Measurements from ENCODE around the gene KDM2B.
"Not testable (repeated sequence)": the region's sequence is repeated elsewhere in the genome, so short reads cannot be mapped to it uniquely, and the experiment has no call there.

KDM2B gene

DNA sequence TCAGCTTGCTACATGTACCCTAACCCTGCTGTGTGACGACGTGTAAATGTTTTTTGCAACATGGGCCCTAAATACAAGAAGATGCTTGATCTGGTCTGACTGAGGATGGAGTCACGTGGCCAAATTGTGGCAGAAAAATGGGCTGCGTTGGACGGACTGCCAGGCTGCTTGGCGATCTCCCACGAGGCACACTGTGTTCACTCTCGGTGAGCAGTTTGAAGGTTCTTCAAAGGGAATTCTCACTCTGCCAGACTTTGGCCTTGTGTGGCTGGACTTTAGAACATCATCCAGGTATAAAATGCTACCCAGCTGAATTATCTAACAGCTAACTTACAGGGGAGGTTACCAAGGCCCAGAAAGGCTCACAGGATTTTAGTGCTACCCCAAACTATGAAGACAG, 85.1 kb downstream of the KDM2B start:
- FAIRE-seq: no peak

DNA sequence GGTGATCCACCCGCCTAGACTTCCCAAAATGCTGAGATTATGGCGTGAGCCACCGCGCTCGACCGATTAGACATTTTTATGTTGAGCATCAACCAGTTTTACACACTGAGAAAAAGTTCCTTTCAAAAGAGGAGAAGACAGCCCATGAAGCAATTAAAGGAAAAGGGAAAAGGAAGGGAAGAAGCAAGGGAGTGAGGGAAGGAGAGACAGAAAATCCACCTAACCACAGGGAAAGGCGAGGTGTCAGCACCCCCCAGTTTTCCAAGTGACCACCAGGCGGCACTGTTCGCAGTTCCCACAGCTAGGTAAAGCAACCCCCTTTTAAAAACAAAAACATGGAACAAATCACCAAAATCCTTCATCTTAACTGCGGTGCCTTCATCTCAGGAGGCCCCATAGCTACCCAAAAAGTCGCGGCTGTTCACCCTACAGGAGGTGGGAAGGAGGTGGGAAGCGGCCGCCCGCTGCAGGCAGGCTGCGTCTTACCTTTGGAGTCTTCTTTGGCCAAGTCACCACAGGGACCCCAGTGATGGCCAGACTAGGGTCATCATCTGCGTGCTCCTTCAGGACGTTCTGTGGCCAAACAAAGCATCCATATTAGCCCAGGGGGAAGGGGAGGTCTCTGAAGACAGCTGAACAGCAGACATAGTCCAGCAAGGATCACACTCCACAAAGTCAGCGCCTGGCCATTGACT, 86.6 kb downstream of the KDM2B start:
- no peak for FAIRE-seq

DNA sequence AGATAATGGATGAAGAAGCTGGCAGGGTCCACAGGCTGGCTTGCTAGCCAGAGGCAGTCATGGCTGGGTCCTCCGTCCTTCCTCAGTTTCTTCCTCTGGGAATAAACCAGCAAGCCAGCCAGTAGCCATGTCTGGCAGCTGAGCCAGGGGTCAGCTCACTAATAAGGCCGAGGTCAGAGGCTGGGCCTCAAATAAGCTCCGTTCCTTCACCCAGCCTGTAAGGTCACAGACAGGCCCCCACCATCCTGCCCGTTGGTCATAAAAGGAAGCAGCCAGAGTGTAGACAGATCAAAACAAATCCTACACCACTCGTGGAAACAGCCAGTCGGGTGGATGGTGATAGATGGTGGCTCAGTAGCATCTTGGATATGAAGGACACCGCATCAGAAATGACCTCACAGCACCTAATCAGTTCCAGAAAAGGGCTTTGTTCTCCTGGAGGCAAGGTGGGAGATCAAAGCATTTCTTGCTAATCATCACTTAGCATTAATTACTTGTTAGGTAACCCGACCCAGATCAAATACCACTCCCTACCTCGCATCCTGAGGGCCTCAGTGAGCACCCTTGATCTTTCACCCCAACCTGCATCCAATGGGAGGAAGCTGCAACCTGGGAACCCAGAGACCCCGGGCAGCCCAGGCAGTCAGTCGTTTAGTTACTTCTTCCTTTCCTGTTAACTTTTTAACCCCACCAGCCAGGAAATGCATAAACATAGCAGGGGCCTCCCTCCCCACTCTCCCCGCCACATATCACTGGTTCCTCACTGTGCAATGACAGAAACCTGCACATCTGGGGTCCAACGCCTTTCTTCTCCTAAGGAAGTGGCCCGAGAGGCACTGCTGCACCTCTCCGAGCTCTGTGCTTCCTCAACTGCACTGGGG, 90.2 kb downstream of the KDM2B start:
- FAIRE-seq: no peak

DNA sequence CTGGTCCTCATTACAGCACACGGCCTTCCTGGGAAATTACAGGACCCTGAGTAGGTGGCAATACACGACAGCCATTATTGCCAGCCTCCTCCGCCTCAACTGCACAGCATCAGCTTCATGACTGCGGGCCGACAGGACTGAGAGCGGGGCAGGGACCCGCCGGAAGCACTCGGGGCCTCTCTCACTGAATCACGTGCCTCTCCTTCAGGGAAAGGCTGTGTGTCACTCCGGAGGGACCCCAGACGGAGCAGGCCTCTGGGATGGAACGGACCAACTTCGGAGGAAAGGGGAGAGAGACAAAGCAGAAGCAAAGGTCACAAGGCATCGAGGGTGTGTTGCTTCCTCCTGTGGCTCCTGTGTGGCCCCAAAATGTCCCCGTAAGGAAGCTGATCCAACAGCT, 90.9 kb downstream of the KDM2B start:
- FAIRE-seq: no peak

DNA sequence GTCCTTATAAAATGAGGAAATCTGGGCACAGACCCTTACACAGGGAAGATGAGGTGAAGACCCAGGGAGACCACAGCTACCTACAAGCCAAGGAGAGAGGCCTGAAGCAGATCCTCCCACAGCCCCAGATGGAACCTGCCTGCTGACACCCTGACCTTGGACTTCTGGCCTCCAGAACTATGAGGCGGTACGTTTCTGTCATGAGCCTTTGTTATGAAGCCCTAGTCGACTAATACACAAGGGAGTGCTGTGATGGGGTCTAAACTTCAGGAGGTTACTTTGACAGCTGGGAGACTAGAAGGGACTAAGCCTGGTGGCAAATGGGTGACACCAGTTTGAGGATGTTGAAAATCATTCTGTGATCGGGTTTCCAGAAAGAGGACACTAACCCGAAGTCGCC, 95.9 kb downstream of the KDM2B start:
- no peak for FAIRE-seq

DNA sequence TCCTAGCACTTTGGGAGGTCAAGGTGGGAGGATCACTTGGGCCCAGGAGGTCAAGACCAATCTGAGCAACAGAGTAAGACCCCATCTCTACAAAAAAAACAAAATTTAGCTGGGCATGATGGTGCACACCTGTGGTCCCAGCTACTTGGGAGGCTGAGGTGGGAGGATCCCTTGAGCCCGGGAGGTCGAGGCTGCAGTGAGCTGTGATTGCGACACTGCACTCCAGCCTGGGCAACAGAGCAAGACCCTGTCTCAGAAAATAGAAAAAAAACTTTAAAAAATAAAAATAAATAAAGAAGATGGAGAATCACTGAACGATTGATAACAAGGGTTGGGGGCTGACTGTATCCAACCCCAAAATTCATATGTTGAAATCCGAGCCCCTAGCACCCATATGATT, 96.3 kb downstream of the KDM2B start:
- FAIRE-seq: not testable (repeated sequence)

DNA sequence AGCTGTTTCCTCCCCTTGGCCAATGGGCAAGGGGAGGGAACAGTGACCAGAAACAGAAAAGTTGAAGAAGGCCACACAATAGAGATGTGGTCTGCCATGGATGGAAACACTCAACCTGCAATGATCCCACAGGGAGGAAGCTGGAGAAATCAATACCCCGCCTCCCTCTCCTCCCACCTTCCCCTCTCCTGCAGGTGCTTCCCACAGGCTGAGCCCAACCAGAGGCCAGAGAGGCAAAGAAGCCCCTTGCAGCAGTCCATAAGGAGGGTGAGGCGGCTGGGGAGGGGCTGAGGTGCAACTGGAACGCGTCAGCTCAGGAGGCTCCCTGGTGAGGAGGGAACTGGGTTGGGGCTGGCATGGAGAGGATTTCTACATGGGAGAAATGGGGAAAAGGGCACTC, 96.9 kb downstream of the KDM2B start:
- no peak for FAIRE-seq

DNA sequence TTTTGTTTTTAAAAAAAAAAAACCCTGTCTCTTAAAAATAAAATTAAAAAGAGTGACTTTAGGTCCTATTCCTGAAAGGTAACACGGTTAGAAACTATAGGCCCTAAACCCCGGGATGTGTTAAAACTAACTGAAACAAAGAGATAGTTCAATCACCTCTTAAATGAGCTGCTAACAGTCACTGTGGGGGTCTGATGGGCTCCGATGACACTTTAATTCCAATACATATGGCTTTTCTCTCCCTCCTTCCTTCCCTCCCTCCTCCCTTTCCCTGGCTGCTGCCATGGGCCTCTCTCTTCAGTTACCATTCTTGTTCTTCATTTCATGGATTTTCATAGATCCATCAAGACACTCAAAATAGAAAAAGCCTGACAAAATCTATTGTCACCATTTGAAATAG, 104.3 kb downstream of the KDM2B start:
- no peak for FAIRE-seq

DNA sequence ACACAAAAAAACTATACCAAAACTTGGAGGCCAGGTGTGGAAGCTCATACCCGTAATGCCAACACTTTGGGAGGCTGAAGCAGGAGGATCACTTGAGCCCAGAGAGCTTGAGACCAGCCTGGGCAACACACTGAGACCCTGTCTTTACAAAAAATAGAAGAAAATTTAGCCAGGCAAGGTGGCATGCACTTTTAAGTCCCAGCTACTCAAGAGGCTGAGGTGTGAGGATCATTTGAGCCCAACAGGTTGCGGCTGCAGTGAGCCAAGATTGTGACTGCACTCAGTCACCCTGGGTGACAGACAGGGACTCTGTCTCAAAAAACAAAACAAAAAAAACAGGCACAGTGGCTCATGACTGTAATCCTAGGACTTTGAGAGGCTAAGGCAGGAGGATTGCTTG, 105.5 kb downstream of the KDM2B start:
- no peak for FAIRE-seq

DNA sequence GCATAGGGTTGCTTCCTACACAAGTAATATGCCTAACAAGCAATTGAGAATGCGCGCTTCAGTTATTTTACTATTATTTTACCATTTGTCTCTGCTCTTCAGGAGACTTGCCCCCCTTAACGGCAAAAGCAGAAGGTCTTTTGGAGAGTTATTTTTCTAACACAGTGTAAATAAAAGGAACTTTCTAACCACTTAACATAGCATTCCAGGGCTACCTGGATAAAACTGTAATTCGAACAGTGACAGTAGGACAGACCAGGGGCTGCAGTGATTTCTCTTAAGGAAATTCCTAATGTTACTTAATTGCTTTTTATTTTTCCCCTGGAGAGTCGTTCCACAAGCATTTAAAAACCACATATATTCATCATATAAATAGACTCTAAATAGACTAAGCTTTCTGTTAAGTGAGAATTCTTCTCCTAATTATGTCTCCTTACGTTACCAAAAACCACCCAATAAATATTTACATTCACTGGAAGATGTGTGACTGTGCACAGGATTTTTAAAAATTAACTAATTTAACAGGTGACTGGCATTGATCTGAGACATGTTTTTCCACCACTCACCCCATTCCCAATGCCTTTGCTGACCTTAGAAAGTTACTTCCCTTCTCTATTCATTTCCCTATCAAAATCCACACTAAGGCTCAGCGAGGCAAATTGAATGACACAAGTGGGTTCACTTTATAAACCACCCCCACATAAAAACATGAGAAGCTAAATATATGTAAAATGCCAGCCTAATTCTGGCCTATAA, 108.5 kb downstream of the KDM2B start:
- FAIRE-seq: no peak

DNA sequence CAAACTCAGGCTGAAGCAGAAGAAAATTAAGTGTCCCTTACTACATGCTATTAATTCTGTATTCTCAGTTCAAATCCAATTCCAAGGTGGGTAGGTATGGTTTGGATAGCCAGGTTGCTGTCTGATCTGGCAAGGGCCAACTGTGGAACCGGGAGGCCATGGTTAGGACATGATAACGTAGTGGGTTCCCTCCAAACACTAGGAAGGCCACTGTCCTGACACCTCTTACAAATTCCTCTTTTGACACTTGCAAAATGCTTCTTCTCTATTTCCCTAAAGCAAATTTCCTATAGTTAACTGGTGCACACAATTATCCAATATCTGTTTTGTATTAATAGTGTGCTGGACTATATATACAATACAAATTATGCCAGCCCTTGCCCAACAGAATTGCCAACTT, 110.1 kb downstream of the KDM2B start:
- no peak for FAIRE-seq

DNA sequence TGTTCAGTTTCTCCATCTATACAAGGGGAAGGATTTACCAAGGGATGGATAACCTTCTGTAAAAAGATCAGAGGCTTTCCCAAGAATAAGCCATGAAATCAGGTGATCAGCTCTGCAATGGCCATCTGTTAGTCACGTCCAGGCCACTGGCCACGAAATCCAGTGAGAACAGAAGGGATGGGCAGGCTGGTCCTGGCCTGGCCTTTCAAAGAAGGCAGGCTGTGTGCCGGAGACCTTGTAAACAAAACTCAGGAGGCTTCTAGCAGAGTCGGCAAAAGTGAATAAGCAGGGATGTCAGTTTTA, 112.4 kb downstream of the KDM2B start:
- no peak for FAIRE-seq

DNA sequence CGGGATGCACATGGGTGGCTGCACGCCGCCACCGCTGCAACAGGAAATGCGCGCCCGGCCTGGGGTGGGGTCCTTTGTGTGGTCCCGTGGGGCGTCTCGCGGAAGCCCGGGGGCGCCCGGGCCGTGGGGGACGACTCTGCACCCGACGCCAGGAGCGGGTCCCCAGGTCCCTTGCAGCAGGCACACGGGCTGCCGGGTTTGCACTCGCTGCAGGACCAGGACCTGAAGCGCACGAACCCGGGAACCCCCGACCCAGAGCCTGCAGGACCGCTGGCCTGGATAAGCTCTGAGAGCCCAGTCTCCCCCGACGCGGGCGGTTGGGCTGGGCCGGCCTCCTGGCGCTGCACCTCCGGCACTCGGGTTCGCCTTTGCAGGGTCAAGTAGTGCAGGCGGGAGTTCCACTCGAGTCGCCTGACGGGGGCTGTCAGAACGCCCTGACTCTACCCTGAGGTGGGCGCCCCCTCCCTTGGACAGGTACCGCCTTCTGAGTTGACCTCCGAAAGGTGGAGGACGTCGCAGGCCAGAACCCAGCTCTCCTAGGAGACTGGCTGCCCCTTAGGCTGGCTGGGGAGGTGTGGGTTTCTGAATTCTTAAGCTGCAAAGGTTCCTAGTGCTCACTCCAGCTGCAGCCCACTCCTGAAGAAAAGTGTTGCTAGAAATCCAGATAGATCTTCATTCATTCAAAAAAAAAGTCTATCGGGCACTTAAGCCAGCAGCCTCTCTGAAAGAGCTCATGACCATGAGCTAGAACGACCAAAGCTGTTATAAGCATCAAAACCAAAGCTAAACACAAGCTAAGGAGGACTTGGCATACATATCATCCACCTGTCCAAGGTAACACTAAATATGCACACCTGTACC, 113.0 kb downstream of the KDM2B start:
- FAIRE-seq: no peak

DNA sequence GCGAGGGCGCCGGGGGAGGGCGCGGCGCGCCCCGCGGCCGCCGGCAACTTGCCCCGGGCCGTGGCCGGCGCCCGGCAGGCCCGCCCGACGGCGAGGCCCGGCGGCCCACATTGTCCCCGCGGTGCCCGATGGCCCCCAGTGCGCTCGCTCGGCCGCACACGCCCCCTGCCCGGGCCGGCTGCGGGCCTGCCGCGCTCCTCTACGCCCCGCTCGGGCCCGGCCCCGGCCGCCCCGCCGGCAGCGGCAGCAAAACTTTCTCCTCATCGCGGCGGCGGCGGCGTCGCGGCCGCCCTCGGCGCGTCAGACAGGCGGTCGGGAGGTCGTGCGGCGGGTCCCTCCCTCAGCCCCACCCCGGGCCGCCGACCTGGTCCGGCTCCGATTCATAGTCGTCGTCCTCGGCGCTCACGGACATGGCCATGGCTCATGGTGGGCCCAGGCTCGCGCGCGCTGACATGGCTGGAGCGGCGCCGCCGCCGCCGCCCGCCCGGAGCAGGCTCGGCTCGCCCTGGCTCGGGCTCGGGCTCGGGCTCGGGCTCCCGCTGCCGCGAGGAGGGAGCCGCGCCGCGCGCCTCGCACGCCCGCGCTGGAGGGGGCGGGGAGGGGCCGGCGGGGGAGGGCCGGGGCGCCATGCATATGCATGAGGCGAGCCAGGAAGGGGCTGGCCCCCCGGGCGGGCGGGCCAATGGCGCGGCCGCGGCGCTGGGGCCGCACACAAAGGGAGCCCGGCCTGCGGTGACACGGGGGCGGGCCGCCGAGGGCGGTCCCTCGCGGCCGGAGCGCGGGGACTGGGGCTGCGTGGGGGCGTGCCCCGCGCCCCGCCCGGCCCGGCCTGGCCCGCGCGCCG, 113.8 kb downstream of the KDM2B start:
- no peak for FAIRE-seq

DNA sequence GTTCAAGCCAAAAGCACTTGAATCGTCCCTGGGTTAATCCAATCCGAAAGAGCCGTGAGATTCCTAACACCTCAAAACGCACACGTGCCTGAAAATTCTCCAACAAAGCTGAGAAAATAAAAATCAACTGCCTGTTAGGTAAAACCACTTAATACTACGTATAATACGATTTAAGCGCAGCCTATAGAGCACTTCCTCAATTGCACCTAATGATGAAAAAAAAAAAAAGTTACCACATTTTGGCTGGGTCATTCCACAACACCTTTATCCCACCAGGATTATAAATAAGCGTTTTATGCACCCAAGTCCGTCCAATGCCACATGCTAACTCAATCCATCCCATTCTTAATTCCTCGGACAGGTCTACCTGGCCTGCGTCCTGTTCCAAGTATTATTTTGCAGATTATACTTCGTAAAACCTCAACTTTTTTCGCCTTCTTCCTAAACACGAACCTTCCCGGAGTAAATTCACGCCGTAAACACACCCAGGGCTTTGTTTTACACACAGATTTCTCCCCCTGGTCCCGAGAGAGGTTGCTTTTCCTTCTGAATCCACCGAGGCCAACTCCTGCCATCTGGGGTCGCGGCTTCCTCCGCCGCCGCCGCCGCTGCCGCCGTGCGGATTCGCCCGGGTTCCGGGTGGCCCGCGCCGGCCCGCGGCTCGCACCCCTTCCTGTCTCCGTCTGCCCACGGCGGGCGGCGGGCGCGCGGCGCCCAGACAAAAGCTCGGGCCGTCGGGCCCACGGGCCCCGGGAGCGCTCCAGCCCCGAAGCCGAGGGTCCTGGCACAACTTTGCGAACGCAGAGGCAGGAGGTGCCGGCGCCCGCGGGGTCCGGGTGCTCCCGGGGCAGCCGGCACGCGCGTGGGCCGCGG, 114.7 kb downstream of the KDM2B start:
- no peak for FAIRE-seq

DNA sequence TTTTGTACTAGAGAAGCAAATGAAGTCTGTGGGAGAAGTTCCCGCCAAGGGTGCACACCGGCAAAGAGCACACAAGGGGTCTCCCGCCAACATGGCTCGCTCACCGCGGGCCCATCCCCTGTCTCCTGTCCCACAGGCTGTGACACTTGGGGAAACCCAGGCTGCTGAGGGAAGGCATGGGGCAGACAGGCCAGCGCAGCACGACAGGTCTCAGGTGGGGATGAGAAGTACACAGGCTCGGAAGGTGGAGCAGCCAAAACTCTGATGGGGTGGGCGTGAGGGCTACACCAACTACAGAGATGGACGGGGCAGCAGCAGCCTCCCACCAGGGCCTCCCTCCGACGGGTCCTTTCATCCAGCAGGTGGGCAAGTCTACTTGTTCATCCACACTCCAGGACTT, 116.5 kb downstream of the KDM2B start:
- FAIRE-seq: no peak

DNA sequence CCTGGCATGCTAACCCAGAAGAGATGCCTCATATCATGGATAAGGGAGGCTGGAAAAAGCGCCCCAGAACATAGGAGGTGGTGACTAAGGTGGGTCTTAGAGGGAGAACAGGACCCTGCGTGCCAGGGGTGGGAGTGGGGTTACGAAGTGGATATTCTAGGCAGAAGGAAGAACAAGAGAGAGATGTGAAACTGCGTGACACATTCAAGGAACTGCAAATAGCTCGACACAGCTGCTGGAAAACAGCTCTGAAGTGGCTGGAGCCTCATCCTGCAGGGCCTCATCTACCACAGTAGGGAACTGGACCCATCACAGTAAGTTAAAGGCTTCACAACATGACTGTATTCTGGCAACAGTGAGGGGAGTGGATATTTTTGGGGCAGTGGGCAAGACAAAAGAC, 119.8 kb downstream of the KDM2B start:
- FAIRE-seq: no peak

DNA sequence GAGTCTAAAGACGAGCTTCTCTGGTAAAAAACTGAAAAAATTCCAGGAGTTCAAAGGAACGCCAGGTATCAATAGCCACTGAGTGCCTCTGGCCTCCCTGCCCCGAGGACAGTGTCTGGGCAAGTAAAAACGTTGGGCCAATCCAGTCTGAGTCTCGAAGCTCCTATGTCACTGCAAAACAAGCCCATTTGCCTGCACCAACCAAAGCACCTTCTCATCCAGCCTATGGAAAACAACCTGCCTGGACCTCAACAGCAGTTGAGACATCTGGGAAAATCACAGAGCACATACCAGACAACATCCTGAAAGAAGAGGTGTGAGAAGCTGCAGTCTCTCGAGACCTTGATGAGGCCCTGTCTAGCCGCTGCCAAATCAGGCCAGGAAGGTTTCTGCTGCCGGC, 124.3 kb downstream of the KDM2B start:
- no peak for FAIRE-seq

DNA sequence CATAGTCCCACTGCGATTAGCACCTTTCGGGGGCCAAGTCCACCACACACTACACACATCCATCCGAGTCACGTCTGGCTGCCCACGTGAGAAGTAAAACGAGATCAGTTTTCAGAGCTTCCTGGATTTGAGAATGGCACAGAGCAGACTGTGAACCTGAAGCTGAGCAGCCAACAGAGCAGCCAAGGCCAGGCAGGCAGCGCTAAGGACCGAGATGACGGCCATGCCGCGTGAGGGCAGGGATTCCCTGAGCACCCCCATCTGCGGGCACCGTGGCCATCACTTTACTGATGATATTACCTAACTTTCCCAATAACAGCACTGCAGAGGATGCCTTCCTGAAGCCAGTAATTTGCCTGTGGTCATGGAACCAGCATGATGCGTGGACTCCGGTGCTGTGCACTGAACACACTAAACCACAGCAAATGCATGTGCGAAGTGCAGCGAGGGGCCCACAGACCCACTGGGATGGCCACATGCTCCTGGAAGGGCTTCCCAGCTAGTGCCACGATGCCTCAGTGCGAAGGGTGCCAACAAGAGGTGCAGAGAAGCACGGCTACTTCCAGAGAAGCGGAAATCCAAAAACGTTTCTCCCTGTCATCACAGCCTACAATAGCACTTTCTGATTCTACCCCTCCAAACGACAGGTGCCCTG, 124.9 kb downstream of the KDM2B start:
- no peak for FAIRE-seq

DNA sequence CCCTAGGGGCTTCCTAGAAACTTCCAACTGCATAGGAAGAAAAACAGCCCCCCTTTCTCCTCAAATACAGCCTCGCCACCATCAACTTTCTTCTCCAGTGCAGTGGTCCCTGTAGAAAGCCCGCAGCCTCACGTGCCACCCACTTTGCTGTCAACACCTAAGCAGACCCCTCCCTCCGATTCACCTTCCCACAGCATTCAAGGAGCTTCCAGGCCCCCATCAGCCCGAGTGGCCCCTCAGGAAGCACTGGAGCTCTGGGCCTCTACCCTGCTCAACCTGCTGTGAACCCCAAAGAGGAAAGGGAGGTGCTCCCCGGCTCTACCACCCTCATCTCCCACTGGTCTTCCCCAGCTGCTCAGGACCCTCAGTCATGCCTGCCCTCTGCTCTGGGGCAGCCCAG, 125.9 kb downstream of the KDM2B start:
- FAIRE-seq: no peak
